Stimulated activated naive B cell treated with anti-CD40 and anti-IgM and Interleukin-4, amounts not matched to agents 10 μg/mL and 1 μg/mL and 100 μg/mL, for 72 hours (primary cell): ENCODE measurements around the gene ACOX1.
"Not testable (repeated sequence)": the region's sequence is repeated elsewhere in the genome, so short reads cannot be mapped to it uniquely, and the experiment has no call there.

Source experiments
- ATAC-seq, 2 donors: fragments of 150-1000 bp; cut with Tn5 transposase; replicated peaks; 2 replicates each; pipeline ENCODE4 v1.10.0; 2021; ENCODE audit warnings: moderate library complexity in 1 of 2
- DNase-seq: peaks from one replicate; pipeline ENCODE4 v3.0.0; 2021
- H3K27ac Mint-ChIP-seq: one replicate; pipeline ENCODE4 v1.8.0; 2022; ENCODE audit warnings: mild to moderate bottlenecking, mixed read lengths
- H3K27me3 Mint-ChIP-seq, 2 donors: one replicate each; pipeline ENCODE4 v1.8.0; 2022; ENCODE audit warnings: mixed read lengths in 2 of 2
- H3K36me3 Mint-ChIP-seq, 2 donors: one replicate each; pipeline ENCODE4 v1.8.0; 2022; ENCODE audit warnings: mixed read lengths in 2 of 2, mild to moderate bottlenecking in 1 of 2
- H3K4me1 Mint-ChIP-seq, 2 donors: one replicate each; pipeline ENCODE4 v1.8.0; 2022; ENCODE audit warnings: mixed read lengths in 2 of 2, mild to moderate bottlenecking in 1 of 2
- H3K4me3 Mint-ChIP-seq, 2 donors: one replicate each; pipeline ENCODE4 v1.8.0; 2022; ENCODE audit warnings: mild to moderate bottlenecking in 2 of 2, mixed read lengths in 2 of 2, moderate library complexity in 1 of 2
- H3K9me3 Mint-ChIP-seq, 2 donors: one replicate each; pipeline ENCODE4 v1.8.0; 2022; ENCODE audit warnings: mixed read lengths in 2 of 2, mild to moderate bottlenecking in 1 of 2

Gene ACOX1

DNA sequence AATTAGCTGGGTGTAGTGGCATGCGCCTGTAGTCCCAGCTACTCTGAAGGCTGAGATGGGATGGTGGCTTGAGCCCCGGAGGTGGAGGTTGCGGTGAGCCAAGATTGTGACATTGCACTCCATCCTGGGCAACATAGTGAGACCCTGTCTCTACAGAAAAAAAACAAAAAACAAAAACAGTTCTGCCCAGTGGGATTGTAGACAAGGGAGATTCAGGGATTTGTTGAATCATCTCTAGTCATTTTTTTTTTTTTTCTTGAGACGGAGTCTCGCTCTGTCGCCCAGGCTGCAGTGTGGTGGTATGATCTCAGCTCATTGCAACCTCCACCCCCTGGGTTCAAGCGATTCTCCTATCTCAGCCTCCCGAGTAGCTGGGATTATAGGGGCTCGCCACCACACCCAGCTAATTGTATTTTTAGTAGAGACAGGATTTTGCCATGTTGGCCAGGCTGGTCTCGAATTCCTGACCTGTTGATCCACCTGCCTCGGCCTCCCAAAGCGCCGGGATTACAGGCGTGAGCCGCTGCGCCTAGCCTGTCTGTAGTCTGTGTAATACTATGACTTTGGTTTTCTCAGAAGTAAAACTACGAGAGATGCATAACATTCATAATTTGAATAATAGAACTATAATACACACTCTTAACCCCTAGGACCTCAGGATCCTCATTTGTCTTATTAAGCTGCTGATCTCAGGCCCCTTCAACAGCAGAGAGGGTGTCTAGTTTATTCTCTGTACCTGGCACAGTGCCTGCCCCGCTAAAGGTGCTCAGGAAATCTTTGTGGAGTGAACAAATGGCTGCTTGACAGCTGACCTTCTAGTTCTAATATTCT is 1.4 kb upstream of the ACOX1 start:
- DNase-seq (no peak), ATAC-seq (no peak)
- peak overlapping the region; percentile 99 to 100 for H3K4me3 Mint-ChIP-seq
- no peaks in the 10 kb centered on the region for H3K27me3 Mint-ChIP-seq
- H3K27ac Mint-ChIP-seq: peak overlapping the region; percentile 100
- H3K36me3 Mint-ChIP-seq: peaks cover 5 to 13% of the 10 kb centered on the region in 2 donors
- no peaks in the 10 kb centered on the region for H3K9me3 Mint-ChIP-seq
- H3K4me1 Mint-ChIP-seq: peaks cover 7 to 39% of the 10 kb centered on the region in 2 donors

GRCh38 chr17:75979705-75980187 is 780 bp upstream of the ACOX1 start:
- Mint-ChIP-seq H3K9me3 (no peaks in the 10 kb centered on the region), H3K4me1 (peaks cover 7 to 44% of the 10 kb centered on the region in 2 donors), H3K27me3 (no peaks in the 10 kb centered on the region)

GRCh38 chr17:75976175-75976848 is 2.7 kb downstream of the ACOX1 start:
- Mint-ChIP-seq H3K27me3 (no peaks in the 10 kb centered on the region), H3K36me3 (peaks cover 11 to 25% of the 10 kb centered on the region in 2 donors), H3K9me3 (no peaks in the 10 kb centered on the region), H3K4me1 (peaks cover 8 to 44% of the 10 kb centered on the region in 2 donors), H3K27ac (no peak overlapping the region), H3K4me3 (no peak overlapping the region)
- DNase-seq (no peak), ATAC-seq (no peak)

More at GRCh38 chr17:75979705-75980187, 780 bp upstream of the ACOX1 start:
- H3K36me3 Mint-ChIP-seq: peaks cover 5 to 11% of the 10 kb centered on the region in 2 donors
- ATAC-seq (peak; percentile 25 to 35), DNase-seq (no peak)
- peak overlapping the region; percentile 99 to 100 for H3K4me3 Mint-ChIP-seq
- H3K27ac Mint-ChIP-seq: peak overlapping the region; percentile 100

- H3K27ac Mint-ChIP-seq: no peak overlapping the region
- DNase-seq: no peak
- H3K4me1 Mint-ChIP-seq: peaks cover 8 to 38% of the 10 kb centered on the region in 2 donors
These were observed 3.2 kb downstream of the ACOX1 start for GRCh38 chr17:75975757-75976174.

GRCh38 chr17:75975187-75975586 is 3.8 kb downstream of the ACOX1 start:
- Mint-ChIP-seq H3K4me1 (peaks cover 8 to 37% of the 10 kb centered on the region in 2 donors), H3K36me3 (peaks cover 11 to 26% of the 10 kb centered on the region in 2 donors)
- H3K27me3 Mint-ChIP-seq, ATAC-seq, DNase-seq, H3K27ac Mint-ChIP-seq, H3K9me3 Mint-ChIP-seq, H3K4me3 Mint-ChIP-seq: not testable (repeated sequence)

More at GRCh38 chr17:75975757-75976174, 3.2 kb downstream of the ACOX1 start:
- no peak for ATAC-seq
- Mint-ChIP-seq H3K4me3 (no peak overlapping the region), H3K9me3 (no peaks in the 10 kb centered on the region), H3K27me3 (no peaks in the 10 kb centered on the region), H3K36me3 (peaks cover 11 to 26% of the 10 kb centered on the region in 2 donors)

DNA sequence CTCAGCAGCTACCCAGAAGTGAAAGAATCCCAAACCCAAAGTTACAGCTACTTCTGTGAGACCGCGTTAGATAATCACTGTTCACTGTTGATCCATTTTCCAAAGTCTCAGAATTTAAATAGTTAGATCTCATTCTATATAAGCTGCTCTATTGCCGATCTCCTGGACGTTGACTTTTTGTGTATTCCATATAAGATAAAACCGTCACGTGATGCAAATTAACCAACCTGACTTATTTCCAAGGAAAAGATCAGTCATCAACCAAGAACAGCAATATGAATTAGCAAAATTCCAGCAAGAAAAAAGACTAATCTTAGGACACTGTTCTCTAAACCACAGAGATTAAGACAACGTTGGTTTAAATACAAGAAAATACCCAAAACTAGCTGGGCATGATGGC is 8.3 kb downstream of the ACOX1 start:
- Mint-ChIP-seq H3K9me3 (no peaks in the 10 kb centered on the region), H3K36me3 (peaks cover 10 to 21% of the 10 kb centered on the region in 2 donors), H3K27ac (no peak overlapping the region), H3K4me1 (peaks cover 5 to 18% of the 10 kb centered on the region in 2 donors), H3K4me3 (no peak overlapping the region), H3K27me3 (no peaks in the 10 kb centered on the region)
- DNase-seq: no peak
- no peak for ATAC-seq

DNA sequence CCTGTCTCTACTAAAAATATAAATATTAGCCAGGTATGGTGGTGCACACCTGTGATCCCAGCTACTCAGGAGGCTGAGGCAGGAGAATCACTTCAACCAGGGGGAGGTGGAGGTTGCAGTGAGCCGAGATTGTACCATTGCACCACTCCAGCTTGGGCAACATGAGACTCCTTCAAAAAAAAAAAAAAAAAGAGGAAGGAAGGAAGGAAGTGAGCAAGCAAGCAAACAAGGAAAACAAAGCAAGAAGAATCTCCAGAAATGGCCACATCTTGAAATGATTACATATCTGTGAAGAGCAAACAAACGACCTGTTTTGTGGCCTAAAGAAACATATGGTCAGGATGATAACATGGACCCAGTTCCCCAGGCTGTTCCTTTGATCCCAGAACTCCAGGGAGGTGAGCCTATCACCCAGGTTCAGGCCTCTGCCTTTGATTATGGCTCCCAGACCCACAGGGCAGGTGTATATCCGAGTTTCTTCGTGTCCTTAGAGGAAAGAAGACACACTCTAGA is 8.9 kb downstream of the ACOX1 start:
- no peak for ATAC-seq
- H3K27me3 Mint-ChIP-seq: no peaks in the 10 kb centered on the region
- DNase-seq: no peak
- H3K36me3 Mint-ChIP-seq: peaks cover 9 to 21% of the 10 kb centered on the region in 2 donors
- no peaks in the 10 kb centered on the region for H3K9me3 Mint-ChIP-seq
- H3K4me1 Mint-ChIP-seq: peaks cover 4 to 12% of the 10 kb centered on the region in 2 donors
- H3K4me3 Mint-ChIP-seq: no peak overlapping the region
- no peak overlapping the region for H3K27ac Mint-ChIP-seq

- H3K27me3 Mint-ChIP-seq: not testable (repeated sequence)
These were observed 9.9 kb downstream of the ACOX1 start for GRCh38 chr17:75969044-75969443.

DNA sequence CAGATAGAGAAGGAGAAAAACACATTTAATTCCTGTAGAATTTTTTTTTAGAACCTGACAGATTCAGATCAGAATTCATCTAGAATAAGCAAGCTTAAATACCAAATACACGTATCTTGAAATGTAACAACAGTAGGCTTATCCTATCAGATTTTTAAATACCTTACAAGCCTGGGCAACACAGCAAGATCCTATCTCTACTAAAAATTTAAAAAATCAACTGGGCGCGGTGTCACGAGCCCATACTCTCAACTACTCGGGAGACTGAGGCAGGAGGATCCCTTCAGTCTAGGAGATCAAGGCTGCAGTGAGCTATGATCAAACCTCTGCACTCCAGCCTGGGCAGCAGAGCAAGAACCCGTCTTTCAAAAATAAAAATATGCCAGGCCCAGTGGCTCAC is 13.5 kb downstream of the ACOX1 start:
- Mint-ChIP-seq H3K4me1 (peaks cover 4 to 21% of the 10 kb centered on the region in 2 donors), H3K27ac (no peak overlapping the region), H3K27me3 (no peaks in the 10 kb centered on the region)

More at GRCh38 chr17:75969044-75969443, 9.9 kb downstream of the ACOX1 start:
- H3K4me3 Mint-ChIP-seq, ATAC-seq, H3K27ac Mint-ChIP-seq, H3K9me3 Mint-ChIP-seq, DNase-seq: not testable (repeated sequence)
- H3K36me3 Mint-ChIP-seq: peaks cover 10 to 25% of the 10 kb centered on the region in 2 donors
- H3K4me1 Mint-ChIP-seq: peaks cover 4 to 15% of the 10 kb centered on the region in 2 donors

DNA sequence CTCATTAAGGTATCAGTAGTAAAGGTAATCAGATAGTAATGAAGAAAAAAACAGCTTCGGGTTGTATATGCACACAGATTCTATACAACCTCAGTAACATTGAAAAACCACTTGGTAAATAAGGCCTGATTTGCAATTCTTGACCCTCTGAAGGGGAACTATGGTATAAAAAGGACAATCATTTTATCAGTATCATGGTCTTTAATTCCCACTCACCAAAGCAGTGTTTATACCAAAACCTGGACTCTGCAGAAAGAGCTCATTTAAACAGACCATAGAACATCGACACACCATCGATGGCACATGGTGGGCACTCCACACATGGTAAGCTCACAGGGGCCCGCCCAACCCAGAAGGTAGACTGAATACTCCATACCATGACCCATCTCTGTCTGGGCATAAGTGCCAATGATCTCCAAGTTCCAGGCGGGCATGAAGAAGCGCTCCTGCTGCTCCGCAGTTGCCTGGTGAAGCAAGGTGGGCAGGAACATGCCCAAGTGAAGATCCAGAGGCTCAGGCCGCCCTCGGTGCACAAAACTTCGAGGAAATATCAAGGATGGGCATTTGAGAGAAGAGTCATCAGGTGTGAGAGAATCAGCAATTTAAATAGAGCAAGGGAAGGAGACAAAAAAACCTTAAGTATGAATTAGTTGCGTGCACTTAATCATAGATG is 19.0 kb downstream of the ACOX1 start:
- Mint-ChIP-seq H3K4me1 (peaks cover 2 to 18% of the 10 kb centered on the region in 2 donors), H3K27me3 (no peaks in the 10 kb centered on the region), H3K36me3 (peaks cover 23 to 36% of the 10 kb centered on the region in 2 donors), H3K4me3 (no peak overlapping the region), H3K9me3 (no peaks in the 10 kb centered on the region), H3K27ac (no peak overlapping the region)
- ATAC-seq (no peak), DNase-seq (no peak)

More for the DNA sequence above, 13.5 kb downstream of the ACOX1 start:
- Mint-ChIP-seq H3K9me3 (no peaks in the 10 kb centered on the region), H3K4me3 (no peak overlapping the region), H3K36me3 (peaks cover 7 to 21% of the 10 kb centered on the region in 2 donors)
- ATAC-seq (no peak), DNase-seq (no peak)

DNA sequence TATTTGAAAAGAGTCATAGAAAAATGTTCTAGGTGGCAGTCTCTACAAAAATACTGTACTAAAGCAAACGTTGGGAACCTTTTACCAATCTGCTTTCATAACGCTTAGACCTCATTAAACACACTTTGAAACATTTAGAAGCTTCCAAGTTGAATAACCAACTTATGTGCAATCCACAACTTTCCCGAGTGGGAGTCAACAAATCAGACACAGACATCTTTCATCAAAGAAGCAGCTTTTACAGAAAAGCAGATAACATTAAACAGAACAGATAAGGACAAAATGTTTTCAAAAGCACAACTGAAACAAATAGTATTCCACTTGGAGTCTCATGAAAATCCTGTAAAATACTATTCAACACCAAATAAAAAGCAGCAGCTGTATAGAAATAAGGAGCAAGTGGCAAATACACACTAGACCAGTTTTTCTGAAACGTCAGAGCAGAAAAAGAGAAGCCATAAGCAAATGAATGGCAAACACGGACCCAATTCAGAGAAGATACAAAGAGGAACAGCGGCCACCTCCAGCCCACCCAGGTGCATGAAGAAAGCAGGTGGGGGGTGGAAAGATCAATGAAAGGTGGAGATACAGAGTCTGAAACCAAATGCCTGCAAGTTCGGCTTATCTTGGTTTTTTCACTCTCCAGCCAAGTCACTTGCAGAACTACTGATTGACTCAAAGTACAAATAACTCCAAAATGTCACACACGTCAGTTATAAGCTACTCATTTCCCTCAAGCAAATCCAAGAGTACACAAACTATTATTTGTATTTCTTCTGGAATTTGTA is 19.7 kb downstream of the ACOX1 start:
- ATAC-seq (no peak), DNase-seq (no peak)
- H3K27ac Mint-ChIP-seq: no peak overlapping the region
- H3K4me1 Mint-ChIP-seq: peaks cover 2 to 14% of the 10 kb centered on the region in 2 donors
- H3K4me3 Mint-ChIP-seq: no peak overlapping the region
- no peaks in the 10 kb centered on the region for H3K27me3 Mint-ChIP-seq
- no peaks in the 10 kb centered on the region for H3K9me3 Mint-ChIP-seq
- peaks cover 21 to 35% of the 10 kb centered on the region in 2 donors for H3K36me3 Mint-ChIP-seq

GRCh38 chr17:75950855-75951554 is 28.0 kb downstream of the ACOX1 start:
- no peak overlapping the region for H3K27ac Mint-ChIP-seq
- peaks cover 31 to 39% of the 10 kb centered on the region in 2 donors for H3K36me3 Mint-ChIP-seq
- H3K9me3 Mint-ChIP-seq: no peaks in the 10 kb centered on the region
- no peak overlapping the region for H3K4me3 Mint-ChIP-seq
- no peak for DNase-seq
- no peaks in the 10 kb centered on the region for H3K27me3 Mint-ChIP-seq
- ATAC-seq: no peak
- no peaks in the 10 kb centered on the region for H3K4me1 Mint-ChIP-seq

- H3K27me3 Mint-ChIP-seq: no peaks in the 10 kb centered on the region
- H3K36me3 Mint-ChIP-seq: peaks cover 27 to 35% of the 10 kb centered on the region in 2 donors
- H3K27ac Mint-ChIP-seq: no peak overlapping the region
- ATAC-seq (no peak), DNase-seq (no peak)
- no peak overlapping the region for H3K4me3 Mint-ChIP-seq
- H3K9me3 Mint-ChIP-seq: no peaks in the 10 kb centered on the region
- no peaks in the 10 kb centered on the region for H3K4me1 Mint-ChIP-seq
These were observed 28.5 kb downstream of the ACOX1 start for GRCh38 chr17:75950421-75950820.
